Loucy (cell line): ENCODE measurements around the gene SLFN12L.

ENCODE experiments used
- CTCF ChIP-seq: fragments of 200-600 bp; sonication (generic); conservative IDR thresholded peaks from 2 replicates; pipeline ENCODE4 v1.5.1; 2014; ENCODE audit warnings: mild to moderate bottlenecking, antibody characterized with exemption, low read length
- EZH2phosphoT487 ChIP-seq: fragments of 200-600 bp; IDR thresholded peaks from 2 replicates; pipeline ENCODE4 v1.6.1; 2018; ENCODE audit warnings: antibody characterized with exemption, mild to moderate bottlenecking, moderate library complexity, borderline replicate concordance

GRCh38 chr17:35496451-35497290 is 40.8 kb downstream of the SLFN12L start:
- no peak for TF ChIP-seq CTCF
- TF ChIP-seq EZH2phosphoT487 = no peak
